ENCODE results near the gene PPFIBP2. TPM values are rescaled to one million over a fixed set of nuclear protein-coding genes. Genes with fewer than 3 reads are reported as not detected.
A peak's percentile ranks its signal among the peaks of the same experiment; 100 is the strongest.
"Not testable (repeated sequence)": the region's sequence is repeated elsewhere in the genome, so short reads cannot be mapped to it uniquely, and the experiment has no call there.

PPFIBP2 gene
- polyA plus RNA-seq, 1 donor: 59.0 TPM

DNA sequence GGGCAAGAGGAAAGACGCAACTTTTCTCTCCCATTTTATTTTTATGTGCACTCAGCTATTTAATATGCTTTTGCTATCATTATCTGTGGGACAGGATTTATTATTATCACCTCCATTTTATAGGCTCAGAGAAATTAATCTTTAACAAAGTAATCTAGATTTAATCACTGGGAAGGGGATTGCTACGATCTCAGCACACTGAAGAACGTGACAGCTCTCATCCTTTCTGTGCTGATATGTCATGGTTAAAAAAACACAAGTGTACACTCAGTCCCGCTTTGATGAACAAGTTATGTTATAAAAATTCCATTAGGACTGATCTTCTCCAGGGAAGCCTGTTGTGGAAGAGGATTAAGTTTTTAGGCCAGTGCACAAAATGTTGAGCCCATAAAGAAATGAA lies 121.9 kb downstream of the PPFIBP2 start:
- DNase-seq (ENCODE audit: low read depth): no peak

DNA sequence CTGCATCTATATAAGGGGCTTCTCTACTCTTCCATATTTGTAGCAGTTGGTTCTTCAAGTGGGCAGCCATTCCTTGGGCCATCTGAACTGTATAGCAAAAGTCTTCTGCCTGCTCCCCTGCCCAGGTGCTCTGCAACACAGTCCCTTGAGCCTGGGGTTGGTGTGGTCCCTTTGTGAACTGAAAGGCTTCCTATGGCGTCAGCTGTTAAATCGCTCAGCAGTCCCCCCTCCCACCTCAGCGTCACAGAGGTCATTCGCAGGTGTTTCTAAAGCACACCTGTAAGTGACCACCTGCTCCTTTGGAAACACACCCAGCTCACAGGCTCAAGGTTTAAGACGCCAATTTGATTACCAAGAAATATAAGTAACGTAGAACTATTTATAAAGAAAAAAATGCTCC lies 122.6 kb downstream of the PPFIBP2 start:
- no peak for DNase-seq (ENCODE audit: low read depth)

DNA sequence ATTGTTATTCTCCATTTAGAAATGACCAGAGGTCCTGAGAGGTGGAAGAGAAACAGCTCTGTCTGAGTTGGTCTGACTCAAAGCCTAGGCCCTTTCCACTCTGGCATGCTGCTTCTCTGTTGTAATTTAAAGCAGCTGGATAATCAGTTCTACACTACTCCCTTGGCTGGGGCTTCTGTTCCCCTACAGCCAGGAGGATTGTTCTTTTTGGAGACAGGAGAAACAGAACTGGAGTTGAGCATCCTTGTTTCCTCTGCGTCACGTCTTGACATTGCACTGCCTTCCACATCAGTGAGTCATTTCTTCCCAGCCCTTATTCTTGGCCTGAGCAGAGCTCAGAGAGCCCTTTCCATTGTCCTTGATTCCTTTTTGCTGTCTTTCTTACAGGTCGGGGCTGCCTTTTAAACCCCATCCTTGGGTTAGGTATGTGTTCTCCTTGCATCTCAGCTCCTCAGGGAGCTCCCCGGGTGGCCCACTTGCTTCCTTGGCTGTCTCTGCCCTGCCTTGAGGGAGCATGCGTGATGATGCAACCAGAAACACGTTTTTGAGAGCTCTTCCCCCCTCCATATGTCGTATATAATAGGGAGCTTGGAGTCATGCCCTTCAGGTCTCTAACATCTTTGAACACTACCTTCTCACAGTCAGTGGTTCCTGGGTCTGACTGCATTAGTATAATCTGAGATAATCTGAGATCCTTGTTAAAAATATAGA lies 123.8 kb downstream of the PPFIBP2 start:
- peak; percentile 88 for DNase-seq (ENCODE audit: low read depth)

DNA sequence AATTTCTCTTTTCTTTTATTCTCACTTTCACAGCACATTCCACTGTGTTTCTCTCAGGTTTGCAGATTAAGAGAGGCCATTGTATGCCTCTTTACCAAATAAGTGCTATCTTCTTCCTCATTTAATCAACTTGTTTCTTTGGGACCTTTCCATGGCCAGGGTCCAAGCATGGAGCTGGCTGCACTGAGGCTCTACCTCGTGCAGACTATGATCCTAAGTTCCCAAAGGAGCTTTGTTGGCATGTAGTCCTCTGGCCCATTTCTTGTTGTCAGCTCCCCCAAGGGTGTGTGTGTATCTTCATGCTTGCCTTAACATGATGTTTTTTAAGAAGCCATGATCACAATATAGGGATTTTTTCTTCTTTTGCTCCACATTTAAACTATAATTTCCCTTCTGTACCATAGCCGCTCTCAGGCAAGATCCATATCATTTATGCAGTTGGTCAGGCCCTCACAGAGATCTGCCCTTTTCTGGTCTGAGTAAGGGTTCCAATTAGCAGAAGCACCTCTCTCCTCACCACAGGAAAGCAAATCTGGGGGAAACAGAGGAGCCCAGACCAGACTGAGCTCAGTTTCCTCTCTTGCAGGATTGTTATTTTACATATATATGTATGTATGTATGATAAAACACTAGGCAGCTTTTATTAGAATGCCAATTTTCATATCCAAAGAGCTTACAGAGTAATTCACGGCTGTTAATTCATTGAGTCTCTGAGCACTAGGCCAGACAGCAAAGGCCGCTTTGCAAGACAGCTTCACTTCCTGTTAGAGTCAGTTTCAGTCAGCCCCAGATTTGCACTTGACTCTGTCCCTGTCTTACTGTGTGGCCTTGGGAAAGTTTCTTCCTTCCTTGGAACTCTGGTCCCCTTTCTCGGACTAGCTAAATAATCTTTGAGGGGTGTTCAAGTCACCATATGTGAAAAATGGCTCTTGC lies 125.2 kb downstream of the PPFIBP2 start:
- no peak for DNase-seq (ENCODE audit: low read depth)

DNA sequence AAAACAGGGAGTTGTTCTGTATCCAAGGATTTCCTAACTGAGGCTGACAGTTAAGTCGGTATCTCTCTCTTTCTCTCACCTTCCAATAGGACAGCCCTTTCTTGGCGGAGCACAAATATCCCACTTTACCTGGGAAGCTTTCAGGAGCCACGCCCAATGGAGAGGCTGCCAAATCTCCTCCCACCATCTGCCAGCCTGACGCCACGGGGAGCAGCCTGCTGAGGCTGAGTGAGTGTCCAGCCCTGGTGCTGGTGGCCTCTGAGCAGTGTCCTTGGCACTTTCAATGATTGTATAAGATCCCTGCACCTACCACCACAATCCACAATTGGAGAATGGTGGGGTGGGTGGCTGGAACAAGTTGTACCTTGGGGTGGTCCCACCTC lies 125.8 kb downstream of the PPFIBP2 start:
- DNase-seq (ENCODE audit: low read depth): no peak

DNA sequence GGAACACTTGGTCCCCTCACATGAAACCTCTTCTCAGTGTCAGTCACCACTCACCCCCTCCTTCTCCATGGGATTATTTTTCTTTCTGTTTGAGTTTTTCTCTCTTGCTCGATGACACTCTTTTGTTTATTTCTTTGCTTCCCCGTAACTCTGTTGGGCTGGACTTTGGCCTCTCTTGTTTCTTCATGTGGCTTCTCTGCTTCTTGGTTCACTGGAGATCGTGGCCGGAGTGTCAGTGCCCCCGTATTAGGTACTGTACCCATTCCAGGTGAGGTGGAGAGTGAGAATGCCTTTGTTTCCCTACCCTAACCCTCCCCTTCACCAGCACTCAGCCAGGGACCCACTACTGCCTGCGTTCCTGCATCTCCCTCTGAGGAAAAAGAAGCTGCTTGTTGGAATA lies 127.0 kb downstream of the PPFIBP2 start:
- DNase-seq (ENCODE audit: low read depth): no peak

DNA sequence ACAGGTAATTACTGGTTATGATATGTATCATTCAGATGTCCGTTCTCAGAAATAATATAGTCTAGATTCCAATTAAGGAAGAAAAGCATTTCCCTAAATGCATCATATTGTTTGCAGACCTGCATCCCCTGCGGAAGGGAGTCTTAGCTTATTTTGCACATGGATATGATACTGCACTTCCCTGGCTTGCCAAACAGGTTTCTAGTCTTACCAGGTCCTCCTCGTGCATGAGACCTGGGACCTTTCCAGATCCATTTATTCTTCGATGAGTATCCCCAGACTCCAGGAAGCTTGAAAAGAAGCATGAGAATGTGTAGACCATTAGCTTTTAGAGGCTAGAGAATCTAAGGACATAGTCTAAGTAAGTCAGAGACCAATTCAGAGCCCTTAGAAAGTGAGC lies 128.9 kb downstream of the PPFIBP2 start:
- DNase-seq (ENCODE audit: low read depth): no peak

DNA sequence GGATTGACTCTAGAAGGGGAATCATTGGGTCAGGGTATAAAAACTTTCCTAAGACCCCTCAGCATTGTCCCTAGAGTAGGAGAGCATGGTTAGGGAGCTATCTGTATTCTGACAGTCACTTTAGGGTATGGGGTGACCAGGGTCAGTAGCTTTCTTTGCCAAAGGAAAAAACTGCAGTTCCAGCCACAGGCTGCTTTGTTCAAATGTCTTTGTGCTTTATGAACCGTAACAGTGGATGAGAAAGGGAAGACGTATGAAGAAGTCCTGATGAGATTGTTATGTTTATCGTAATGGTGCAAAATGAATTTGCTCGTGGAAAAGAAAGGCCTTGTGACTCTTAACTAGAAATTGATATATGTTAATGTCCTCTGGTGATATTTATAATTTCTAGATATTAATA lies 129.5 kb downstream of the PPFIBP2 start:
- DNase-seq (ENCODE audit: low read depth): no peak

DNA sequence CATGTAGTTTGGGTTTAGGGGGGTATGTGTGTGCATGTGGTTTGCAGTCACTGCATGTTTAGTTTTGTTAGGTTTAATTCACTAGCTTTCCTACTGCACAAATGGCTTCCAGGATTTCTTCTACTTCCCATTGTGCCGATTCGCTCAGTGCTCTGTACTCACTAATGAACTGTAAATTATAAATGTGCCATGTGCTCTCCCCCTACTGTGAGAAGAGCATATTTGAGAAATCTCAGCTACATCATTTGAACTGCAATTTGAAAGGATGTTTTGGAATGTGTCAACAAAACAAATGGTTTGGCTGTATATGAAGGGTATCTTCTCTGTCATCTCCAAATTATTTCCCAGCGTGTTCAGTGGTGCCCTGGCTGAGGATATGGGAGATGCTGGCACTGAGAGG lies 131.4 kb downstream of the PPFIBP2 start:
- DNase-seq (ENCODE audit: low read depth): no peak

DNA sequence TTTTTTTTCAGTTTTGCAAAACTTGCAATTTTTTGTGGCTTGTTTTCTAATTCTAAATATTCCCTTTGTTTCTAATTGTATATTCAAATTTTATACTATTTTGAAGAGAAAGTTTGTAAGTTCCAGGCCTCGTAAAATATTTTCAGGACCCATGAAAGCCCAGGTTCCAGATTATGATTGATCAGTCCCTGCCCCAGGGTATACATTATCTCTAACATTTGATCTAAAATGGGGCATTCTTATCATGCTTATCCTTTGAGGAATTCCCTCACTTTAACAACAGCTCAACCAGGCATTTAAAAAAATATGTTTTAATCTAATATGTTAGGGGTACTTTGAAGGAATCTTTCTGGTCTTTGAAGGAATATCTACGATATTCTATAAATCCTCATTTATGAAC lies 133.1 kb downstream of the PPFIBP2 start:
- no peak for DNase-seq (ENCODE audit: low read depth)

DNA sequence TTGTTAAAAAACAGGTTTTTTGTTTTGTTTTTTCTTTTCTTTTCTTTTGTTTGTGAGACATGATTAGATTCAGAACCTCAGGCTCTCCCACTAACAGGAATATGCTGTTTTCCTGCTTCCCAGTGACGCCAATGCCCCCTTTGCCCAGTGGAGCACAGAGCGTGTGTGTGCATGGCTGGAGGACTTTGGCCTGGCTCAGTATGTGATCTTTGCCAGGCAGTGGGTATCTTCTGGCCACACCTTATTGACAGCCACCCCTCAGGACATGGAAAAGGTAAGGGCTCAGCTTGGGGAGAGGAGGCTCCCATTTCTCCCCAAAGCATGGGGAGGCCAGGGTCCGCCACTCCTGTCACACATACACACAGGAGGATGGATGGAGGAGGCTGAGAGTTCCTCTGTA lies 134.5 kb downstream of the PPFIBP2 start:
- no peak for DNase-seq (ENCODE audit: low read depth)

DNA sequence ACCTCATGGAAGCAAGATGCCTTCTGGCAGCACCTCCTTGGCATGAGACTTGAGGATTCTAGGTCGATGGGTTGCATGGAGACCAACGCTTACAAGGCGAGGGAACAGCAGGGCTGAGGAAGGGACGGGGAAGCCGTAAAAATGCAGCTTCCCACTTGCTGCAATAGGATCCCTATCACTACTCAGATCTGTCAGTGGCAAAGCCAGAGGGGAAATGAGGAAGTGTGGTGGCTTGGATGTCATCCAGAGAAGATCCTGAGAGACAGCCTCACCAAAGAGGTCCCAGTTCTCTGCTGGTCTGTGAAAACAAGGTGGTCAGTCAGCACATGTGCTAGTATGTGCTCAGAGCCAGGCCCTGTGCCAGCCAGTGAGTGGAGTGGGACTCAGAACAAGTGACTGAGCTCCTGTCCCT lies 137.3 kb downstream of the PPFIBP2 start:
- DNase-seq (ENCODE audit: low read depth): no peak

DNA sequence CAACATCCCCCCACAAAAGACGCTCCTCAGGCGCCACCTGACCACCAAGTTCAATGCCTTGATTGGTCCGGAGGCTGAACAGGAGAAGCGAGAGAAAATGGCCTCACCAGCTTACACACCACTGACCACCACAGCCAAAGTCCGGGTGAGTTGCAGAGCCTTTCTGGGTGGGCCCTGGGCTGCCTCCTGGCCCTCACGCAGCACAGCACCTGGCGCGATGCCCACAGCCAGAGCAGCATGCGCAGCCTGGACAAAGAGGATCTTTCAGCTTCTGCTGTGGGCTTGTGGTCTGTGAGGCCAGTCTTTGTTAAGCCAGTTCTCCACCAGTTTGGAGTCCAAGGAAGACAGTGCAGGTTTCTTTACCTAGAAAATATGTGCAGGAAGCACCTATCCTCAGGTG lies 137.9 kb downstream of the PPFIBP2 start:
- no peak for DNase-seq (ENCODE audit: low read depth)

DNA sequence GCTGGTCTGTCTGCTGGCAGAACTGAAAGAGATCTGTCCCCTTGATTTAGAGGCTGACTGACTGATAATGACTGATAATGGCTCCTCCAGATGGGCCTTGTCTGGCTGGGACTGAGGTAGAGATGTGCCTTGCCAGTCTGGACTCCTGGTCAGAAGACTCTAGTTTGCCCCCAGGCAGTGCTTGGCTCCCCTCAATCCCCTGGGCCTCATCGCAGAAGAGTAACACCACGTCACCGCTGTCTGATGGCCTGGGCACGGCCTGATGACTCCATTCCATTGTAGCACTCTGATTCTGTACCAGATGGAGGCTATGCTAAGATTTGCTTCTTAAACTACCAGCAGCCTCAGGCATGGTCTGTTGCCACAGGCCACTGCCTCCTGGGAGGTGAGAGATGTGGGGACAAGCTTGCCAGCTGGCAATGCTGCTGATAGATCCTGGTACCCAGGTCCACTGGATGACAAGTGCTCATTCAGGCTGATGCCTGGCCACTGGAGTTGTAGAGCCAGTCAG lies 140.5 kb downstream of the PPFIBP2 start:
- DNase-seq (ENCODE audit: low read depth): no peak

DNA sequence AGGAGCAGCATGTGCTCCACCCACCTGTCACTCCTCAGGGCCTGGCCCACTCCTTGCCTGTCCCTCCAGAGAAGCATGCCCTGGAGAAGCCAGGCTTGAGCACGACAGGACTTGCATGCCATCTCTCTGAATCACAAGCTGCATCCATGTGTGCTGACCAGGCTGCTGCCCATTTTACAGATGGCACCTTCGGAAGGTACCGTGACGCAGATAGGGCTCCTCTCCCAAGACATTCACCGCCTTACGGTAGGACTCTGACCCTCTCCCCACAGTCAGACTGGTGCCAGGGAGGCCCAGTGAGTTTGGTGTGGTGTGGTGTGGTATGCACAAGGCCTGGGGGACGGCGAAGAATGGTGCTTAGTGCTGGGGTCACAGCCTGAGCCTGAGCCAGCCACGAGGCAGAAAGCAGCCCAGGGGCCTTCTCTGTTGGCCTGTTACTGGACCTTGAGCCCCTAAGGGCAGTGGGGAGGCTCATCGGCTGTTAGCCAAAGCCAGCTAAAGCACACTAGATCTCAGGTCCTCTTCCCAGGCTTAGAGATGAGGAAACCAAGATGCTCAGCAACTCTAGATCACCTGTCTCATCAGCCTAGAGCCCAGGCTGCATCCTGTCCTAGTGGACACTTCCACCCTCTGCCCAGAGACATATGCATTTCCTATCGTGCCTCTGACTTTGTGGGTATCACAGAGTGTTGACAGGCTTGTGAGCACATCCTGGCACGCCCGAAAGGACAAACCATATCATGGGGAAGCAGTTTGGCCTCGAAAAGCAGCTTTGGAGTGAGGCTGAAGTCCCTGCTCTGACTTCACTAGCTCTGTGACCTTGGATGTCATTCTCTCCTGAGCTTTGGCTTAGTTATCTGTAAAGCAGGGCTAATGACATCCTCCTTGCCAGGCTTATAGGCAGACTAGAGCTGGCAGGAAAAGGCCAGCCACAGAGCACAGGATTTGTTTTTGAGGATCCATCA lies 141.7 kb downstream of the PPFIBP2 start:
- DNase-seq (ENCODE audit: low read depth): no peak

DNA sequence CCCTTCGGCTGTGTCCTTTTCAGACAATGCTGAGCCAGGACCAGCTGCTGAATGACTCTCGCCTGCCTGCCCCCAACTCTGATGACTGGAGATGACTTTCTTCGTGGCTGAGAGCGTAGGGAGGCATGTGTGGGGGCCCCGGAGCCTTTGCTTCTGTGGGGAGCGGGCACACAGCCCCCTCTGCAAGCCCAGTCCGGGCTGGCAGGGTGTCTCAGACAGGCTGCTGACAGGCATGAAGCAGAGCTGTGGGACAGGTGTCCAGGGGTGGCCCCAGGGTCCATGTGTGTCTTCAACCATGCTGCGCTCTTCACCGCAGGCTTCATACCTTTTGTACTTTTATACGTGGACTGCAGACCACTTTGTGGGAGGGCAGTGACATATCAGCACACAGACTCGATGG lies 142.9 kb downstream of the PPFIBP2 start:
- DNase-seq (ENCODE audit: low read depth): no peak

DNA sequence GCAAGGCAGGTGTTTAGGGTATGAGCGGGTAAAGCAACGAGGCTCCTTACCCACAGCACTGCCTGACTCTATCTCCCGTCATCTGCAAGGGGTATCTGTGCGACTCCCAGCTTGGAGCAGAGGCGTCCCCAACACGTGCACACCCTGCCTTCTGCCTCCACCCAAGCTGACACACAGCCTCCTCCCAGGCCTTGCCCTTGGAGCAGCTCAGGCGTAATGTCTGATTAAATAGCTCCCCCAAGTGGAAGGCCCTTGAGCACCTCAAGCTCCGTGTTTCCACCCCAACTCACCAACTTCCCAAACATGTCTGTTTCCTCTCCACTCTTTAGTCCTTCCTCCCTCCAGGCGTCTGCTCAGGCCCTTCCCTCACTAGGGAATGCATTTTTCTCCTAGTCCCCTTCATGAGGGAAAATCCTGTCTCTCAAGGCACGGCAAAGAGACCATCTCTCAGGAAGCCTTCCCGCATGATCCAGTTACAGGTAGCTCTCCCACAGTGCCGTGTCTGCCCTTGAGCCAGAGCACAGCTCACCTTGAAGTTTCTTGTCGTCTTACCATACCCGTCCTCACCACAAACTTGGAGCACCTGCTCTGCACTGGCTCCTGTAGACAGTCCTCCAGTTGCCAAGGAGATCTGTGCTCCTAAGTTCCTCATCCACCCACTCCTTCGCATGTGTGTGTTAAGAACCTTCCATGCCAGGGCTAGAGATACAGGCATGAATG lies 143.7 kb downstream of the PPFIBP2 start:
- peak; percentile 39 for DNase-seq (ENCODE audit: low read depth)

DNA sequence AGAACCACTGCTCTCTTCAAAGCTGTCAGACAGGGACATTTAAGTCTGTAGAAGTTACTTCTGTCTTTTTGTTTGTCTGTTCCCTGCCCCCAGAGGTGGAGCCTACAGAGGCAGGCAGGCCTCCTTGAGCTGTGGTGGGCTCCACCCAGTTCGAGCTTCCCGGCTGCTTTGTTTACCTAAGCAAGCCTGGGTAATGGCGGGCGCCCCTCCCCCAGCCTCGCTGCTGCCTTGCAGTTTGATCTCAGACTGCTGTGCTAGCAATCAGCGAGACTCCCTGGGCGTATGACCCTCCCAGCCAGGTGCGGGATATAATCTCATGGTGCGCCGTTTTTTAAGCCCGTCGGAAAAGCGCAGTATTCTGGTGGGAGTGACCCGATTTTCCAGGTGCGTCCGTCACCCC lies 149.7 kb downstream of the PPFIBP2 start:
- DNase-seq (ENCODE audit: low read depth): not testable (repeated sequence)

DNA sequence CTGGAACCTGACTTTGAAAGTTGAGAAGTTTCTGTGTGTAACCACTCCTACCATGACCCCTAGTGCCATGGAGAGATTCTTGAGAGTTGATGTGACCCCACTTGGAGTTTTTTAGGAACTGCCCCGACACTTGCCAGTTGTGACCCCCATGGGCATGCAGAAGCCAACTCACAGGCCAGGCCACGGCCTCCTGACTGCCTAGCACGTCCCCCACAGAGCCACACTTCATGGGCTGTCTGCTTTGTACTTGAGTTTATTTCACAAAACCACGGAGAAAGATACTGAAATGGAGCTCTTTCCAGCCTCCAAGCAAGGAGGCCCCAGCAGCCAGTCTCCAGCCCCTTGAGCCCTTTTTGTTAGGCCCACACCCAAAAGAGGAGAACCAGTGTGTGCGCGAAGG lies 151.1 kb downstream of the PPFIBP2 start:
- DNase-seq (ENCODE audit: low read depth): no peak

DNA sequence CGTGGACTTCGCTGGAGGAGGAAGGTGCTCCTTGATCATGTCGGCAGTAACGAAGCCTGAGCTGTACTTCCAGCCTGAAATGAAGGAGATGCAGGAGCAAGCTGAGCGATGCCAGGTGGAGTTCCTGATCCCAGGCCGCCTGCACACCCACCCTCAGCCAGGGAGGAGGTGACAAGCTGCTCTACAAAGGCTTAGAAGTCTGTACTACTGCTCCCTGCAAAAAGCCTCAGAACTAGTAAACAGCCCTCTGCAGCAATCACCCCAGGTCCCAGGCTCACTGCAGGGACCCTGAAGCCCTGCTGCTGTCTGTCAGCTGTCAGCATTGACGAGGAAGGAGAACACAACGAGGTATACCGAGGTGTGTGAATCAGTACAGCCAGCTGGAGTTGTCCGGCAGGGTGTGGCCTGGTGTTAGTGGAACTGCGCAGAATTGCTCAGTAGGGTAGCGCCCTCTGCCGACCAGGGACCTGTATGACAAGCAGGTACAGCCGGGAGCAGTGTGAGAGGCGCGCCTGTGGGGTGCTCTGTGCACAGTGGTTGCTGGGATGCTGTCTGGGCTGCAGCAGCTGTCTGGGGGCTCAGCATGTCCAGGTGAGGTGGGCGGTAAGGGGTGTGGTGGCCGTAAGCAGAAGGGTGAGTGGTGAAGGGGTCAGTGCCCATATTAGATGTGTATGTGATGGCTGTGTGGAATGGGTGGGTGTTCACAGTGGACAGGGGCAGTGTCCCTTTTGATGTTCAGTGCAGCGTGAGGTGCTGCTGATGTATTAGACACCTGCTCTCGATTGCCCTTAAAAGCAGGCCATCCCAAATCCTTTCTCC lies 151.9 kb downstream of the PPFIBP2 start:
- no peak for DNase-seq (ENCODE audit: low read depth)

Data from forelimb muscle (tissue), 1 donor.